Measurements from ENCODE around the gene NOS3. TPM values are rescaled to one million over a fixed set of nuclear protein-coding genes. Genes with fewer than 3 reads are reported as not detected.

Gene NOS3
- total and polyA plus RNA-seq, 7 donors: 1.4 to 13.2 (median 5.8) TPM

- 35 to 41% (median 36%) methylated on average over 6 of the region's 6 CpGs for WGBS, 3 donors
- intact Hi-C loops (cut with DNase I): no loop called here
- Histone ChIP-seq H3K36me3 (ENCODE audit: insufficient read depth in 1 of 2, low read depth in 1 of 2) (no peaks in the 10 kb centered on the region), H3K4me1 (peaks cover 19% of the 10 kb centered on the region), H3K4me3 (no peak overlapping the region), H3K27ac (no peak overlapping the region), H3K27me3 (ENCODE audit: insufficient read depth in 3 of 3, low read length in 2 of 3) (peaks cover 0 to 8% (median 3%) of the 10 kb centered on the region in 3 donors), H3K9me3 (no peaks in the 10 kb centered on the region)
- no peak for TF ChIP-seq CTCF (IDR thresholded peaks at IDR 0.05)
- DNase-seq: no peak
- ATAC-seq: no peak
These were observed 23.5 kb upstream of the NOS3 start for GRCh38 chr7:150967349-150967748.

- peak in 2 of 4 donors; percentile 28 to 65 for ATAC-seq
- Histone ChIP-seq H3K4me3 (no peak overlapping the region), H3K9me3 (no peaks in the 10 kb centered on the region), H3K27ac (no peak overlapping the region), H3K4me1 (peaks cover 19% of the 10 kb centered on the region), H3K36me3 (ENCODE audit: insufficient read depth in 1 of 2, low read depth in 1 of 2) (no peaks in the 10 kb centered on the region), H3K27me3 (ENCODE audit: insufficient read depth in 3 of 3, low read length in 2 of 3) (peaks cover 0 to 9% (median 3%) of the 10 kb centered on the region in 3 donors)
- no peak for DNase-seq
- 42 to 63% (median 59%) methylated on average over 15 of the region's 15 CpGs for WGBS, 3 donors
- no peak for TF ChIP-seq CTCF (IDR thresholded peaks at IDR 0.05)
- intact Hi-C loops (cut with DNase I): no loop called here
These were observed 22.6 kb upstream of the NOS3 start for GRCh38 chr7:150968056-150968733.

GRCh38 chr7:150968734-150969372 lies 22.0 kb upstream of the NOS3 start:
- Histone ChIP-seq H3K9me3 (no peaks in the 10 kb centered on the region), H3K27ac (no peak overlapping the region), H3K4me1 (peaks cover 19% of the 10 kb centered on the region), H3K27me3 (ENCODE audit: insufficient read depth in 3 of 3, low read length in 2 of 3) (peaks cover 0 to 15% (median 8%) of the 10 kb centered on the region in 3 donors), H3K4me3 (no peak overlapping the region), H3K36me3 (ENCODE audit: insufficient read depth in 1 of 2, low read depth in 1 of 2) (no peaks in the 10 kb centered on the region)
- peak in 2 of 4 donors; percentile 36 to 60 for ATAC-seq
- WGBS, 3 donors: 23 to 36% (median 35%) methylated on average over 16 of the region's 16 CpGs
- no peak for DNase-seq
- intact Hi-C loops (cut with DNase I): no loop called here
- TF ChIP-seq CTCF (IDR thresholded peaks at IDR 0.05): no peak

- 78 to 80% (median 79%) methylated on average over 7 of the region's 7 CpGs for WGBS, 3 donors
- H3K4me1 ChIP-seq: peaks cover 19% of the 10 kb centered on the region
- H3K27ac ChIP-seq: no peak overlapping the region
- intact Hi-C loops (cut with DNase I): no loop called here
- no peaks in the 10 kb centered on the region for H3K36me3 ChIP-seq (ENCODE audit: insufficient read depth in 1 of 2, low read depth in 1 of 2)
- ATAC-seq: no peak
- H3K9me3 ChIP-seq: no peaks in the 10 kb centered on the region
- peaks cover 0 to 22% (median 8%) of the 10 kb centered on the region in 3 donors for H3K27me3 ChIP-seq (ENCODE audit: insufficient read depth in 3 of 3, low read length in 2 of 3)
- no peak overlapping the region for H3K4me3 ChIP-seq
- DNase-seq: no peak
- TF ChIP-seq CTCF (IDR thresholded peaks at IDR 0.05): no peak
These were observed 21.3 kb upstream of the NOS3 start for GRCh38 chr7:150969475-150969874.

Data from psoas muscle (tissue), 8 donors.